PC-9 (cell line): Measurements from ENCODE around the gene FHAD1. TPM values are rescaled to one million over a fixed set of nuclear protein-coding genes. Genes with fewer than 3 reads are reported as not detected.

ENCODE experiments used
- BruUV-seq: library from RNA; stranded (reverse); fragments of 400-500 nt; replicated peaks from 2 replicates; lab custom pipeline; 2021; lab: Mats Ljungman, UMichigan
- CTCF ChIA-PET: fragments of 300-600 bp; sonication (Branson Sonifier 250); formaldehyde crosslinking; loops from one replicate; lab custom pipeline; 2022; ENCODE audit warnings: antibody characterized with exemption; lab: Charles Lee
- POLR2A ChIA-PET: fragments of 300-600 bp; sonication (Branson Sonifier 250); formaldehyde crosslinking; loops from one replicate; lab custom pipeline; 2022; ENCODE audit warnings: antibody characterized with exemption; ENCODE audit not compliant: unreplicated experiment; lab: Charles Lee
- DNase-seq, 2 experiments: peaks; one replicate each; pipeline versions ENCODE4 v3.0.0 to v3.0.0-alpha.2; 2015 to 2022; ENCODE audit warnings: mixed read lengths in 1 of 2
- H2AFZ ChIP-seq: fragments of 200-600 bp; sonication (generic); 2 replicates; pipeline ENCODE4 v1.8.1; 2017; ENCODE audit warnings: antibody characterized with exemption
- H3F3A ChIP-seq: fragments of 200-600 bp; sonication (generic); 2 replicates; pipeline ENCODE4 v1.8.1; 2017; ENCODE audit warnings: antibody characterized with exemption, mild to moderate bottlenecking, low read depth; ENCODE audit not compliant: insufficient read depth
- H3K27ac ChIP-seq: fragments of 200-600 bp; sonication (generic); 2 replicates; pipeline ENCODE4 v1.6.1; 2016; ENCODE audit warnings: mixed run types
- H3K27me3 ChIP-seq: fragments of 200-600 bp; sonication (generic); 2 replicates; pipeline ENCODE4 v1.6.1; 2016; ENCODE audit warnings: low read depth, mixed run types; ENCODE audit not compliant: insufficient read depth
- H3K36me3 ChIP-seq: fragments of 200-600 bp; sonication (generic); 2 replicates; pipeline ENCODE4 v1.6.1; 2016; ENCODE audit warnings: low read depth, mixed run types
- H3K4me1 ChIP-seq: fragments of 200-600 bp; sonication (generic); replicated peaks from 2 replicates; pipeline ENCODE4 v1.6.1; 2016; ENCODE audit warnings: mixed run types; ENCODE audit not compliant: insufficient read depth
- H3K4me2 ChIP-seq: fragments of 200-600 bp; sonication (generic); 2 replicates; pipeline ENCODE4 v1.6.1; 2017; ENCODE audit warnings: mixed run types
- H3K4me3 ChIP-seq: fragments of 200-600 bp; sonication (generic); 2 replicates; pipeline ENCODE4 v1.6.1; 2016; ENCODE audit warnings: mixed run types
- H3K79me2 ChIP-seq: fragments of 200-600 bp; sonication (generic); 2 replicates; pipeline ENCODE4 v1.6.1; 2017; ENCODE audit warnings: low read depth, mixed run types
- H3K9me2 ChIP-seq: fragments of 200-600 bp; sonication (generic); 2 replicates; pipeline ENCODE4 v1.8.1; 2017; ENCODE audit warnings: mild to moderate bottlenecking; ENCODE audit not compliant: insufficient read depth
- H3K9me3 ChIP-seq: fragments of 200-600 bp; sonication (generic); 2 replicates; pipeline ENCODE4 v1.8.1; 2016; ENCODE audit warnings: low read depth; ENCODE audit not compliant: insufficient read depth
- H4K20me1 ChIP-seq: fragments of 200-600 bp; sonication (generic); 2 replicates; pipeline ENCODE4 v1.8.1; 2017; ENCODE audit not compliant: insufficient read depth
- EZH2 ChIP-seq: fragments of 200-600 bp; sonication (generic); IDR thresholded peaks from 2 replicates; pipeline ENCODE4 v1.8.0; 2017; ENCODE audit warnings: antibody characterized with exemption, low read depth
- intact Hi-C: fragments of 100-400 bp; cut with micrococcal nuclease; formaldehyde crosslinking; loops from one replicate; pipeline ENCODE4 v1.10.0; 2022; ENCODE audit not compliant: unreplicated experiment
- total RNA-seq: library from RNA; stranded (reverse); gene quantifications from 2 replicates; pipeline ENCODE4 v1.2.3, GENCODE V29; 2021
- TF ChIP-seq, protein P1 (sequence below): fragments of 200-600 bp; sonication (generic); conservative IDR thresholded peaks from 2 replicates; pipeline ENCODE4 v1.6.1; 2017; ENCODE audit warnings: mixed run types, antibody characterized with exemption, mild to moderate bottlenecking, moderate library complexity

Gene FHAD1
- total RNA-seq, 1 experiment from 2014 or later, result 6.9 TPM

DNA sequence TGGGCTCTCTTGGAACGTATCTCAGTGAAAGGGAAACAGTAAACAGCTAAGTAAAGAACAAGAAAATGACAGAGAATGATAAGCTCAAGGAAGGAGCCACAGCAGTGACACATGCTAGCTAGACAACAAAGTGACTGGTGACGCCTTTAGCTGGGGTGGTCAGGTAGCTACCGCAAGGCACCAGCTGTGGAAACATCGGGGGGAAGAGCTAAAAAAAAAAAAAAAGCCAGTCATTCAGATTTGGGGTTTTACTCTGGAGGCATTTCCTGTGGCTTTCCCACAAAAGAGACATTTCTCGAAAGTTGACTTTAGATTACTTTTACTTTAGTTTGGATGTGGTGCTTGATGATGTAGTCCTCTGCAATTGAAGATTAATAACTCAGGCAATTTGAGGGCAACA, 2.1 kb downstream of the FHAD1 start:
- Histone ChIP-seq H3K4me2 (no peak overlapping the region), H4K20me1 (no peaks in the 10 kb centered on the region), H2AFZ (no peak overlapping the region), H3K36me3 (no peaks in the 10 kb centered on the region), H3K27ac (no peak overlapping the region), H3K27me3 (no peaks in the 10 kb centered on the region), H3K4me1 (no peaks in the 10 kb centered on the region), H3K4me3 (no peak overlapping the region), H3K9me2 (no peaks in the 10 kb centered on the region), H3F3A (peaks cover 9% of the 10 kb centered on the region), H3K79me2 (no peaks in the 10 kb centered on the region), H3K9me3 (no peaks in the 10 kb centered on the region)
- TF ChIP-seq, protein P1, sequence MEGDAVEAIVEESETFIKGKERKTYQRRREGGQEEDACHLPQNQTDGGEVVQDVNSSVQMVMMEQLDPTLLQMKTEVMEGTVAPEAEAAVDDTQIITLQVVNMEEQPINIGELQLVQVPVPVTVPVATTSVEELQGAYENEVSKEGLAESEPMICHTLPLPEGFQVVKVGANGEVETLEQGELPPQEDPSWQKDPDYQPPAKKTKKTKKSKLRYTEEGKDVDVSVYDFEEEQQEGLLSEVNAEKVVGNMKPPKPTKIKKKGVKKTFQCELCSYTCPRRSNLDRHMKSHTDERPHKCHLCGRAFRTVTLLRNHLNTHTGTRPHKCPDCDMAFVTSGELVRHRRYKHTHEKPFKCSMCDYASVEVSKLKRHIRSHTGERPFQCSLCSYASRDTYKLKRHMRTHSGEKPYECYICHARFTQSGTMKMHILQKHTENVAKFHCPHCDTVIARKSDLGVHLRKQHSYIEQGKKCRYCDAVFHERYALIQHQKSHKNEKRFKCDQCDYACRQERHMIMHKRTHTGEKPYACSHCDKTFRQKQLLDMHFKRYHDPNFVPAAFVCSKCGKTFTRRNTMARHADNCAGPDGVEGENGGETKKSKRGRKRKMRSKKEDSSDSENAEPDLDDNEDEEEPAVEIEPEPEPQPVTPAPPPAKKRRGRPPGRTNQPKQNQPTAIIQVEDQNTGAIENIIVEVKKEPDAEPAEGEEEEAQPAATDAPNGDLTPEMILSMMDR, result no peak
- TF ChIP-seq EZH2, result no peak
- BruUV-seq, result no TSS peak
- no peak for DNase-seq
- intact Hi-C loops, result no loop called here
- CTCF ChIA-PET, result interaction anchor here (1.1 kb wide), 1 partner anchor 13 kb away, joined by 3 read pairs; no protein-coding TSS in a partner anchor
- POLR2A ChIA-PET, result interaction anchor here (0.5 kb wide), 1 partner anchor 287 kb away, joined by 3 read pairs; no protein-coding TSS in a partner anchor

DNA sequence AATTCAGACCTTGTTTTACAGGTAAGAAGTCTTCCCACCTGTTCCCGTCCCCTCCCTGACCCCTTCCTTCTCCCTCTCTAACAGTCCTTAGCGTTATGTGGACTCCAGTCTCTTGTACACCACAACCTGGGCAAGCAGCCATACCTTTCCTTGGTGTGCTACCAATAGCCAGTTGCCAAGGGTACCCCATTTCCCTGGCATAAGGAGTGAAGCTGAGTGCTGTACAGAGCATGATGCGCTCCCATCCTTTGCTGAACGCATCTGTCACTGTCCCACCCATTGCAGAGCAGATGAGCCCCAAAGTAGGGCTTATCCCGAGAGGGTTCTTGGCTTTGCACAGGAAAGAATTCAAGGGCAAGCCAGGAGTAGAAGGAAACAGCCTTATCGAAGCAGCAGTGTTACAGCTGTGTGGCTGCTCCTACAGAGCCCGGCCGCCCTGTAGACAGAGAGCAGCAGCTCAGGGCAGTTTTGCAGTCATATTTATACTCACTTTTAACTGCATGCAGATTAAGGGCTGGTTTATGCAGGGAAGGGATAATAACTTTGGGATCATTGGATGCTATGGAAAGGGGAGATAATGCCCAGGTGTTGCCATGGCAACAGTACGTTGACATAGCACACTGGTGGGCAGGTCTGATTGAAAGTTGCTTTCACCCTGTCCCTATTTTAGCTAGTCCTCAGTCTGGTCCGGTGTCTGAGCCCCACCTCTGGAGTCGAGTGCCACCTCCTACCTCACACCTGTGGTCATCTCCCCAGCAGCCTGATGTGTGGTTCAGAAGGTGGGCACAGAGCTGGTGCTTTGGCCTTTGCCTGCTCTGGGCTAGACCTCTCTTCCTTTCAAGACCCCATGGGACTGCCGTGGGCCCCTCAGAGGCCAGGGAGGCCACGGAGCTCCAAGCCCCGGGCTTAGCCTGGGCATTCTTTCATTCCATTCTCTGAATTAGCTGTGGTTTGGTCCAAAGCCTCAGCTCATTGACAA, 5.1 kb downstream of the FHAD1 start:
- Histone ChIP-seq H3K9me2 (no peaks in the 10 kb centered on the region), H3K79me2 (no peaks in the 10 kb centered on the region), H3F3A (no peaks in the 10 kb centered on the region; the same call in 1 of the 2 replicates), H3K9me3 (no peaks in the 10 kb centered on the region), H2AFZ (no peak overlapping the region), H3K27ac (no peak overlapping the region), H4K20me1 (no peaks in the 10 kb centered on the region), H3K4me1 (no peaks in the 10 kb centered on the region), H3K27me3 (no peaks in the 10 kb centered on the region), H3K4me3 (no peak overlapping the region), H3K4me2 (no peak overlapping the region), H3K36me3 (no peaks in the 10 kb centered on the region)
- no TSS peak for BruUV-seq
- CTCF ChIA-PET, result no interaction called here
- intact Hi-C loops, result no loop called here
- POLR2A ChIA-PET, result no interaction called here
- TF ChIP-seq EZH2, result no peak
- TF ChIP-seq, protein P1, result no peak
- no peak for DNase-seq

DNA sequence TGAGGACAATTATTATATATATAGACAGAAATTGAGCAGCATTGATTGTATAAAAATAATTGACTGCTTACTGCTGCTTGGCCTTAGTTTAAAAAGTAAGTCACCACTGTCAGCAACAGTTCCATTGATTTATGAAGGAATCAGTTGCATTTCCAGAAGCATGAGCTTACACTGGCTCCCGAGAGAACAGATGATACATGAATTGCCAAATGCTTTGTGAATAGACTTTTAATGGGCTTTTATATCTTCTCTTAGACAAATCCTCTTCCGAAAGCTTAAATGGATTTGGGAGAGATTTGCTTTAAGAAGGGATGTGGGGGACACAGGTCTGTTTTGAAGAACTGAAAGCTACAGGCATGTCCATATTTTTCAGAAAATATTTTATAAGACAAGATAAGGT, 7.5 kb downstream of the FHAD1 start:
- BruUV-seq, result no TSS peak
- POLR2A ChIA-PET, result no interaction called here
- intact Hi-C loops, result no loop called here
- Histone ChIP-seq H3K36me3 (no peaks in the 10 kb centered on the region), H4K20me1 (no peaks in the 10 kb centered on the region), H3F3A (no peaks in the 10 kb centered on the region; the same call in 1 of the 2 replicates), H3K27me3 (no peaks in the 10 kb centered on the region), H3K9me3 (no peaks in the 10 kb centered on the region), H3K27ac (no peak overlapping the region), H3K9me2 (no peaks in the 10 kb centered on the region), H3K4me2 (no peak overlapping the region), H3K4me1 (no peaks in the 10 kb centered on the region), H2AFZ (no peak overlapping the region), H3K79me2 (no peaks in the 10 kb centered on the region), H3K4me3 (no peak overlapping the region)
- no peak for DNase-seq
- TF ChIP-seq, protein P1, result no peak
- no peak for TF ChIP-seq EZH2
- CTCF ChIA-PET, result no interaction called here
